GM03348 (cell line): ENCODE results near the gene CHAD.
"Not testable (repeated sequence)": the region's sequence is repeated elsewhere in the genome, so short reads cannot be mapped to it uniquely, and the experiment has no call there.

ENCODE experiments used
- DNase-seq: peaks from one replicate; pipeline ENCODE4 v3.0.0; 2012; ENCODE audit warnings: low spot score

CHAD gene

DNA sequence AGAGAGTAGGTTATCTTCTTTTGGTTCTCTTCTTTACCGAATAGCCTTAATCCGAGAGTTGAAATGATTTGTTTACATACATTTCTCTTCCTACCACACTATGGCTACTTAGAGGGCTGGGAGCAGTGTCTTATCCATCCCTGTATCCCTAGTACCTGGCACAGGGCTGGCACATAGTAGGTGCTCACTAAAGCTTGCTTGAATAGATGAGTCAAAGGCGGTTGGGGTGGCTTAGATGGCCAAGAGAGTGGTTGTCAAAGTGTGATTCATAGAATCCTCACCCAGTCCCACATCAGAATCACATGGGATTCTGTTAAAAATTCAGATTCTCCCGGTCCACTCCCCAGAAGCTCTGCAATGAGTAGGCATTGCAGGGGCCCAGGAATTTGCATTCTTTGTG is 11.1 kb downstream of the CHAD start:
- DNase-seq, result no peak

- DNase-seq, result no peak
Observed at GRCh38 chr17:50453901-50454300, 14.8 kb downstream of the CHAD start.

GRCh38 chr17:50452630-50453300 is 15.9 kb downstream of the CHAD start:
- no peak for DNase-seq

DNA sequence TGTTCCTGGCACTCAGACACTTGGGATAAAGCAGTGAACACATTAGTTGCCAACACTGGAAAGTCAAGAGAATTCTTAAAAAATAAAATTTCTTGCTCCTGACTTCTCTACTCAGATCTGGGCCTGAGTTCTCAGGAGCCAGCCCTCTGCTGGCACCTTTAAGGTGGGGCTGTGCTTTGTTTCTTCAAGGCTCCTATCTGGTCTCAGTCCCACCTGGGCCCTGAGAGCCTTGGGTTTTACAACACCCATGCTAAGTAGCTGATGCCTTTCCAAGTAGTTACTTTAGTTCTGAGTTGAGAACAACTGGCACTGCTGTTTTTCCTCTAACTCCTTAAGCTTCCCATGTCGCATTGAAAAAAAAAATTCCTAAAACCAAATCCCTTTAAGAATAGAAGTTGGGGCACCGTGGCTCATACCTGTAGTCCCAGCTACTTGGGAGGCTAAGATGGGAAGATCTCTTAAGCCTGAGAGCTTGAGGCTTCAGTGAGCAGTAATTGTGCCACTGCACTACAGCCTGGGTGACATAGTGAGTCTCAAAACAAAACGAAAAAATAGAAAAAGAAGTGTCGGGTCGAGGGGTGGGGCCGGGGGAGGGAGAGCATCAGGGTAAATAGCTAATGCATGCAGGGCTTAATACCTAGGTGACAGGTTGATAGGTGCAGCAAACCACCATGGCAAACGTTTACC is 16.6 kb downstream of the CHAD start:
- no peak for DNase-seq

GRCh38 chr17:50448643-50449042 is 20.0 kb downstream of the CHAD start:
- no peak for DNase-seq

DNA sequence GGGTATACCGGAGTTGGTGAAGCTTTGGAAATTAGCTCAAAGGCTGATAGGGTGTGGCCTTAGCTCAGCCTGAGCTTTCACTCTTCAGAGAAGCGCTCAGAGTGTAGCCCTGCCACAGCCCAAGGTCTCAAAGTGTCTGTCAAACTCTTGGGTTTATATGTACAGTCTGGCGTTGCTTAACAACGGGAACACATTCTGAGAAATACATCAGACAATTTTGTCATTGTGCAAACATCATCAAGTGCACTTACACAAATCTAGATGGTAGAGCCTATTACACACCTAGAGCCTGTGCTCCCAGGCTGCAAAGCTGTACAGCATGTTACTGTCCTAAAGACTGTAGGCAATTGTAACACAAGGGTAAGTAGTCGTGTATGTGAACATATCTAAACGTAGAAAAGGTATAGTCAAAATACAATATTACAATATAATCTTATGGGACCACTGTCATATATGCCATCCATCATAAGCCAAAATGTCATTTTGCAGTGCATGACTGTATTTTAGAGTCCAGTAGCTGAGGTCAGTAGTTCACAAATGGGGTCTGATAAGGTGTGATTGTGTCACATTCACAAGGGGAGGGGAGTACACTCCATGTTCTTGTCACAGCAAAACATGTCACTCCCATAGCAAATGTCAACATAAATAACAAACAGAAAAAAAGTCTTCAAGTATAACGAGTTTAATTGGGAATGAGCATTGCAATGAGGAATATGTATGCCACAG is 20.6 kb downstream of the CHAD start:
- no peak for DNase-seq

DNA sequence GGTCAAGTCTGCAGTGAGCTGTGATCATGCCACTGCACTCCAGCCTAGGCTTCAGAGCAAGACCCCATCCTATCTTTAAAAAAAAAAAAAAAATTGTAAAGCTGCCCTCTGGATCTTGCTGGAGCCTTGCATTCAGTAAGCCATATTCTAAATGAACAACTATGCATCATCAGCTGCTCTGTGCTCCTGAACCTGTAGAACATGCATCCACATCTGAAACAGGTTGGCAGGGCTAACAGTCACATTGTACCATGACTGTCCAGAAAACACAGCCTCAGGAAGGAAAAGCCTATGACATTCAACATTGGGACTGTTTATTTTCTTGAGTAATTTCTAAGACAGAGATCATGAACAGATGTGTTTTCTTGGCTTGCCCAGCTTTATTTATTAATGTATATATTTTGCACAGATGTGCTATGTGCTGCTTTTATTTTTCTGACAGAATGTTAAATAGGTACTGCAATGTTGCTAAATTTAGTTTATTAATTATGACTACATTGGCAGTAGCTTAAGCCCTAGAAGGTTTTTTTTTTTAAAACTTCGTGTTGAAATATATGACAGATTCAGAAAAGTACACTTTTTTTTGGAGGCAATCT is 22.9 kb downstream of the CHAD start:
- DNase-seq, result no peak

DNA sequence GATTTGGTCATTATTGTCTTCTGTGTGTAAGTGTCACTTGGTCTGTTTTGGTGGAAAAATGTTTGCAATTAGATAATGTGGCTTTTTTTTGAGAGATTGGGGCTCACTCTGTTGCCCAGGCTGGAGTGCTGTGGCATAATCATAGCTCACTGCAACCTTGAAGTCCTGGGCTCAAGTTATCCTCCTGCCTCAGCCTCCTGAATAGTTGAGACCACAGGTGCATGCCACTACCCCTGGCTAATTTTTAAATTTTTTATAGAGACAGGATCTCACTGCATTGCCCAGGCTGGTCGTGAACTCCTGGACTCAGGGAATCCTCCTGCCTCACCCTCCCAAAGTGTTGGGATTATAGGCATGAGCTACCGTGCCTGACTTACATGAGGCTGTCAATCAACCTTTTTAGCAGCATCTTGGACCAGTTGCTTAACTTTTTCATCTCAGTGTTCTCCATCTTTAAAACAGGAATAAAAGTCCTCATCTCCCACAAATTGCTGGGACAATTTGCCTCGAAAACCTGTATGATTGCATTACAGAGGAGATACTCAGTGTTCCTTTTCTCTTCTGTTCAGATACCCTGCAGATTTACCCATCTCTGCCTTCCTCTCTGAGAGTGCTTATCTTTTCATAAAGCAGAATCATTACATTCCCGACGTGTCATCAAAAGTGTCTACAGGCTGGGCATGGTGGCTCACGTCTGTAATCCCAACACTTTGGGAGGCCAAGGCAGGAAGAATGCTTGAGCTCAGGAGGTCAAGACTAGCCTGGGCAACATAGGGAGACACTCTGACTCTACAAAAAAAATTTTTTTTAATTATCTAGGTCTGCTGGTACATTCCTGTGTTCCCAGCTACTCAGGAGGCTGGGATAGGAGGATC is 23.6 kb downstream of the CHAD start:
- DNase-seq, result no peak

GRCh38 chr17:50443505-50443974 is 25.1 kb downstream of the CHAD start:
- DNase-seq, result no peak

- no peak for DNase-seq
Observed at GRCh38 chr17:50440838-50441829, 27.5 kb downstream of the CHAD start.

- DNase-seq, result no peak
Observed at GRCh38 chr17:50440172-50440837, 28.4 kb downstream of the CHAD start.

DNA sequence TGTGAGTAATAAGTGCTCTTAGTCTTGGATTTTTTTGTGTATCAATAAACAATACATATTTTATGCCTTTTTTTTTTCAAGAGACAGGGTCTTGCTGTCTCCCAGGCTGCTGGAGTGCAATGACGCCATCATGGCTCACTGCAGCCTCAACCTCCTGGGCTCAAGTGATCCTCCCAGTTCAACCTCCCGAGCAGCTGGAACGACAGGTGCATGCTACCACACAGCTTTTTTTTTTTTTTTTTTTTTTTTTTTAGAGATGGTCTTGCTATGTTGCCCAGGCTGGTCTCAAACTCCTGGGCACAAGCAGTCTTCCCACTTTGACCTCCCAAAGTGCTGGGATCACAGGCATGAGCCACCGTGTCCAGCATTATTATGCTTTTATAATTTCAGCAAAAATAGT is 29.7 kb downstream of the CHAD start:
- DNase-seq, result no peak

- DNase-seq, result no peak
Observed at GRCh38 chr17:50437409-50437808, 31.3 kb downstream of the CHAD start.

GRCh38 chr17:50432125-50432762 is 36.4 kb downstream of the CHAD start:
- DNase-seq, result no peak

- DNase-seq, result no peak
Observed at GRCh38 chr17:50430821-50431618, 37.7 kb downstream of the CHAD start.

- DNase-seq, result no peak
Observed at GRCh38 chr17:50429793-50430192, 38.9 kb downstream of the CHAD start.

DNA sequence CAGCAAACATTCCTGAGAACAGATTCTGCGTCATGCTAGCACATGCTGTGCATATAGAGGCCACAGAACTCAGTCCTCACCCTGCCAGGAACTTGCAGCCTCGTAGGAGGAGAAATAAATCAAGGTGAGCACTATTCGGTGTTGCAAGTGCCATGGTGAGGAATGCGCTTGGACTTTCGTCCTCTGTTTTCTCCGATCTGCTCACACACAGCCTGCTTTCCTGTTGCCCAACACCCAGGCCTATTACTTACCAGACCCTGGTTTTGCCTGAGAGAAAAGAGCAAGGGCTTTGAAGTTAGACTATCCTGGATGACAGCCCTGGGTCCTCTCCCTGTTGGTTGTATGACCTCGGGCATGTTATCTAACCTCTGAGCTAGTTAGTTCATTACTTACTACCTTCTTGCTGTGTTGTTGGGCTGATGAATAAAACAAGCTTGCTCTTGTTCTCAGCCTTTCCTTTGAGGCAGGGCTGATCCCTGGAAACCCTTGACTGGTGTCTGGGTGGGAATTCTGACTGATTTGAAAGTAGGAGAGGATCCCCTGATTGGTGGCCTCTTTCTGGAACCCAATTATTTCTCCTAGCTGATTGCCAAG is 39.8 kb downstream of the CHAD start:
- DNase-seq, result no peak

GRCh38 chr17:50428126-50428525 is 40.6 kb downstream of the CHAD start:
- not testable (repeated sequence) for DNase-seq
